Neutrophil (primary cell): ENCODE results near the gene IFT27.

Experiments
- H3K27ac ChIP-seq: fragments of 200-600 bp; sonication (generic); 2 replicates; pipeline ENCODE4 v1.5.1; 2016; ENCODE audit warnings: mild to moderate bottlenecking, moderate library complexity
- H3K27me3 ChIP-seq: fragments of 200-600 bp; sonication (generic); 2 replicates; pipeline ENCODE4 v1.6.0; 2016; ENCODE audit warnings: mild to moderate bottlenecking
- H3K36me3 ChIP-seq: fragments of 200-600 bp; sonication (generic); 2 replicates; pipeline ENCODE4 v1.5.1; 2017
- H3K4me1 ChIP-seq, 2 experiments: fragments of 200-600 bp in 1 of 2; sonication (generic) in 1 of 2; 1 replicate in 1 of 2; 2 replicates in 1 of 2; pipeline versions ENCODE4 v1.5.1 to v1.6.1; 2013 to 2016; ENCODE audit warnings: low read depth in 1 of 2, low read length in 1 of 2, mild to moderate bottlenecking in 1 of 2, moderate library complexity in 1 of 2; ENCODE audit not compliant: control insufficient read depth in 1 of 2, insufficient read depth in 1 of 2
- H3K4me3 ChIP-seq, 2 experiments: fragments of 200-600 bp in 1 of 2; sonication (generic) in 1 of 2; 1 replicate in 1 of 2; 2 replicates in 1 of 2; pipeline ENCODE4 v1.5.1; 2013 to 2016; ENCODE audit warnings: low read depth in 1 of 2, low read length in 1 of 2, mild to moderate bottlenecking in 1 of 2, moderate library complexity in 1 of 2
- H3K9me3 ChIP-seq: fragments of 200-600 bp; sonication (generic); 2 replicates; pipeline ENCODE4 v1.5.1; 2016
- TF ChIP-seq, protein P1 (sequence below): fragments of 200-600 bp; sonication (generic); IDR thresholded peaks from 2 replicates; pipeline ENCODE4 v1.5.1; 2016; ENCODE audit warnings: antibody characterized with exemption

The IFT27 gene

DNA sequence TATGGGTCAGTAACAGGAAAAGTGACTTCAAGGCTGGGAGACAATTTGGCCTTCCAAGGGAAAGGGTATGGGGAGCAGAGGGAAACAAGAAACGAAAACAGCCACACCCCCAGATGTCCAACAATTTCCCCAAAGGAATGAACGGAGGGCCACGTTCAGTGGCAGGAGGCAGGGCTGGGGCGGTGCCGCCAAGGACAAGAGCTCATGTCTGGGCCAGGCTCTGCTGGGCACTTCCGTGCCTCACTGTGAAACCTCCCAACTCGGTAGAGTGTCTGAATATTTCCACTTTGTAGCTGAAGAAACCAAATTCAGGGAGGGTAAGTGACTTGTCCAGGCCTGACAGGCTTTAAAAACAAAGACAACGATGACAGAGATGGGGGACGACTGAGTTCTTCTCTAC is 11.9 kb downstream of the IFT27 start:
- TF ChIP-seq, protein P1, sequence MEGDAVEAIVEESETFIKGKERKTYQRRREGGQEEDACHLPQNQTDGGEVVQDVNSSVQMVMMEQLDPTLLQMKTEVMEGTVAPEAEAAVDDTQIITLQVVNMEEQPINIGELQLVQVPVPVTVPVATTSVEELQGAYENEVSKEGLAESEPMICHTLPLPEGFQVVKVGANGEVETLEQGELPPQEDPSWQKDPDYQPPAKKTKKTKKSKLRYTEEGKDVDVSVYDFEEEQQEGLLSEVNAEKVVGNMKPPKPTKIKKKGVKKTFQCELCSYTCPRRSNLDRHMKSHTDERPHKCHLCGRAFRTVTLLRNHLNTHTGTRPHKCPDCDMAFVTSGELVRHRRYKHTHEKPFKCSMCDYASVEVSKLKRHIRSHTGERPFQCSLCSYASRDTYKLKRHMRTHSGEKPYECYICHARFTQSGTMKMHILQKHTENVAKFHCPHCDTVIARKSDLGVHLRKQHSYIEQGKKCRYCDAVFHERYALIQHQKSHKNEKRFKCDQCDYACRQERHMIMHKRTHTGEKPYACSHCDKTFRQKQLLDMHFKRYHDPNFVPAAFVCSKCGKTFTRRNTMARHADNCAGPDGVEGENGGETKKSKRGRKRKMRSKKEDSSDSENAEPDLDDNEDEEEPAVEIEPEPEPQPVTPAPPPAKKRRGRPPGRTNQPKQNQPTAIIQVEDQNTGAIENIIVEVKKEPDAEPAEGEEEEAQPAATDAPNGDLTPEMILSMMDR: no peak
- H3K36me3 ChIP-seq: peaks cover 60% of the 10 kb centered on the region

DNA sequence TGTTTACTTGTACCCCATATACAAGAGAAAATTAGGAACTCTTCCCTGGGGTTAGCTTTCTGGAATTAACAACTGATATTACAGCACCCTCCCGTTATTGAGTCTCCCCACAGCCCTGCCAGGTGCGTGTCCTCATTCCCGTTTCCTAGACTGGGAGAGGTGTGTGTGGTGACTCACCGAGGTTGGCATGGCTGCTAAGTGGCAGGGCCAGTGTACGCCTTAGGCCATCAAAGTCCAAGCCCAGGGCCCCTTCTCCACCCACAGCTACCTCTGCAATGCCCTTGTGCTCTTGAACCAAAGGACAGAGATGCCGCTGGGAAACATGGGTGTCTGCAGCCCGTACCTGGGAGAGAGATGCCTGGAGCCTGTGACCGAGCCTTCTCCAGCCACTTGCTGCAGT is 12.3 kb downstream of the IFT27 start:
- Histone ChIP-seq H3K9me3 (no peaks in the 10 kb centered on the region), H3K27me3 (no peaks in the 10 kb centered on the region), H3K4me3 (no peak overlapping the region), H3K36me3 (peaks cover 60% of the 10 kb centered on the region), H3K27ac (no peak overlapping the region), H3K4me1 (peaks cover 0 to 6% of the 10 kb centered on the region in 2 experiments)
- TF ChIP-seq, protein P1: no peak

More for the DNA sequence above, 11.9 kb downstream of the IFT27 start:
- no peaks in the 10 kb centered on the region for H3K9me3 ChIP-seq
- H3K27me3 ChIP-seq: no peaks in the 10 kb centered on the region
- no peak overlapping the region for H3K27ac ChIP-seq
- H3K4me3 ChIP-seq: no peak overlapping the region
- H3K4me1 ChIP-seq: peaks cover 0 to 6% of the 10 kb centered on the region in 2 experiments

DNA sequence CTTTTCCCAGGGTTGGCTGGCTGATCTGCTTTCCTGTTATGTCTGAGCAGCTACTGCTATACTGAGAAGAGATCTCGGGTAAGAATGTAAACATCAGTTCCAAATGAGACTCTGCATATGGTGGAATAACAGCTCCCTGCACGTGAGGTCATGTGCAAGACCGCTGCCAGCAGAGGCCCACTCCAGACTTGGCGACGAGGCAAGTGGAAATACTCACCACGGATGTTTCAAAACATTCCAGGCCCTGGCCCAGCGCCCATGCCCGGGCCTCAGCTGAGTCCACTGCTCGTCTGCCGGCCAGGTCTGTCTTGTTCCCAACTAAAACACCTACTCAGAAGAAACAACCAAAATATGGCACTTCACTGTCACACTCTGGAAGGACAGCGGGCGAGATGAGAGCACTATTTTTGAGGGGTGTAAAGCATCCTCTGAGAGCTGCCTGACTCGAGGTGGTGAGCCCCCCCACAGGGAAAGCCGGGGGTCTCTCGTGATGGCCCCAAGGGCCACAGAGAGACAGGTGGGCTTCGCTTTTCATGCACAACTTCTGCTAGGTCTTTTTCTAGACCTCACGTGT is 13.1 kb downstream of the IFT27 start:
- peaks cover 60% of the 10 kb centered on the region for H3K36me3 ChIP-seq
- peaks cover 0 to 6% of the 10 kb centered on the region in 2 experiments for H3K4me1 ChIP-seq
- TF ChIP-seq, protein P1: no peak
- H3K4me3 ChIP-seq: no peak overlapping the region
- no peak overlapping the region for H3K27ac ChIP-seq
- no peaks in the 10 kb centered on the region for H3K9me3 ChIP-seq
- no peaks in the 10 kb centered on the region for H3K27me3 ChIP-seq

DNA sequence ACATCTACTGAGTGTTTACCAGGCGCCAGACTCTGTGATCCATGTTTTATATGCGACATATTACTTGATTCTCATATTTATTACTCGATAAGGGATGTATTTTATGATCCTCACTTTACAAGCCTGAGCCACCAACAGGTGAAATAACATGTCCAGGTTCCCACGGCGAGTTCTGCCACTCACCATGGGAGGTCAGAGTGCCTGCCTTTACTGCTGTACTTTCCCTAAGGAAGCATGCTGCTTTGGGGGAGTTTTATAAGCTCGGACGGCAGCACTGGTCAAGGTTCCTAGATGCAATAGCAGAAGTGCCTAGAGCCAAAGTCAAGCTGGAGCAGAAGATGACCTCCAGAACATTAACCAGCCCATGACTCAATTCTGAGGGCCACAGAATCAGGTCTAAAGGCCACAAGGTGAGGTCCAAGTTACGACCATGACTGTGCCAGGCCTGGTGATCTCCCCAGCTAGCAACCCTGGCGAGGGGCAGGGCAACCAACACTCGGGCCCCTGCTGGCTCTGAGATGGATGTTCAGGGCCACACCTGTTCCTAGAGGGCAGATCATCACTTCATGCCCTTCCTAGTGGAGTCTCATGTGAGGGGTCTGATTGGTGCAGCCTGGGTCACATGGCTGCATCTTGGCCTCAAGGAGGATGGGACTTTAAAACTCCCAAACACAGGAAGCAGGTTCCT is 14.2 kb downstream of the IFT27 start:
- TF ChIP-seq, protein P1: no peak
- peaks cover 52% of the 10 kb centered on the region for H3K36me3 ChIP-seq
- H3K27ac ChIP-seq: no peak overlapping the region
- H3K4me1 ChIP-seq: peaks cover 0 to 6% of the 10 kb centered on the region in 2 experiments
- no peak overlapping the region for H3K4me3 ChIP-seq
- H3K27me3 ChIP-seq: peaks cover 4% of the 10 kb centered on the region
- H3K9me3 ChIP-seq: no peaks in the 10 kb centered on the region

DNA sequence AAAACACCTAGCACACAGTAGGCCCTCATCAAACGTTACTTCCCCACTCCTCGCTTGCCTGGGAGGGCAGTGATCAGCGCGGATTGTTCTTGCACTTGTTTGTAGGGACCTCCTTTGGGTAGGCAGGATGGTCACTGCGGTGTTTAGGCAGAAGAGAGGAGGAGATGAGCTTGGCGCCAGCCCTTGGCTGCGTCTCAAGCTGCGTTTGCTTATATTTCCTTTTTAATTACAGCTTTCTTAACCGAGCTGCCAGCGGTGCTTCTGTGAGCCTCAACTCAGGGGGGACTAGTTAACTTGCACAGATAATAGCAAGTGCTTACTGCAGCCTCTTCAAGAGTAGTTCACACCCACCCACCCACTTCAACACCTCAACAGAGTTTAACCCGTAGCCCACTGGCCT is 15.1 kb downstream of the IFT27 start:
- Histone ChIP-seq H3K27me3 (peaks cover 13% of the 10 kb centered on the region), H3K27ac (no peak overlapping the region), H3K4me3 (no peak overlapping the region), H3K9me3 (no peaks in the 10 kb centered on the region), H3K36me3 (peaks cover 45% of the 10 kb centered on the region), H3K4me1 (peaks cover 0 to 6% of the 10 kb centered on the region in 2 experiments)
- TF ChIP-seq, protein P1: no peak
